ENCODE data around the gene PACS2.

PACS2 gene

DNA sequence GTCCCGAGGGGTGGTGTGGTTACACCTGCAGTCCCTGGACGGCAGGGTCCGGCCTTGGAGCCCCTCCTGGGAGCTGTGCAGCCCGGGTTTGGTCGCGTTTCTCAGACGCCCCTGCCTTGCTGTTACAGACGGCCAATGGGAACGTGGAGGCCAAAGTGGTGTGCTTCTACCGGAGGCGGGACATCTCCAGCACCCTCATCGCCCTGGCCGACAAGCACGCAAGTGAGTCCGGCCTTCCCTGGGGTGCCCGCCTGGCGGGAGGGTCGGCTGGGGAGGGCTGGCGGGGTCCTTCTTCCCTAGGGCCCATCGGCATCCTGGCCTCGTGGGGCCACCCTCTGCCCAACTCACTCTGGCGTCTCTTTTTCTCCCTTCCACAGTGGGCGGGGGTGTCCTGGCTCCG is 130.7 kb downstream of the PACS2 start:
- no peak for ATAC-seq

DNA sequence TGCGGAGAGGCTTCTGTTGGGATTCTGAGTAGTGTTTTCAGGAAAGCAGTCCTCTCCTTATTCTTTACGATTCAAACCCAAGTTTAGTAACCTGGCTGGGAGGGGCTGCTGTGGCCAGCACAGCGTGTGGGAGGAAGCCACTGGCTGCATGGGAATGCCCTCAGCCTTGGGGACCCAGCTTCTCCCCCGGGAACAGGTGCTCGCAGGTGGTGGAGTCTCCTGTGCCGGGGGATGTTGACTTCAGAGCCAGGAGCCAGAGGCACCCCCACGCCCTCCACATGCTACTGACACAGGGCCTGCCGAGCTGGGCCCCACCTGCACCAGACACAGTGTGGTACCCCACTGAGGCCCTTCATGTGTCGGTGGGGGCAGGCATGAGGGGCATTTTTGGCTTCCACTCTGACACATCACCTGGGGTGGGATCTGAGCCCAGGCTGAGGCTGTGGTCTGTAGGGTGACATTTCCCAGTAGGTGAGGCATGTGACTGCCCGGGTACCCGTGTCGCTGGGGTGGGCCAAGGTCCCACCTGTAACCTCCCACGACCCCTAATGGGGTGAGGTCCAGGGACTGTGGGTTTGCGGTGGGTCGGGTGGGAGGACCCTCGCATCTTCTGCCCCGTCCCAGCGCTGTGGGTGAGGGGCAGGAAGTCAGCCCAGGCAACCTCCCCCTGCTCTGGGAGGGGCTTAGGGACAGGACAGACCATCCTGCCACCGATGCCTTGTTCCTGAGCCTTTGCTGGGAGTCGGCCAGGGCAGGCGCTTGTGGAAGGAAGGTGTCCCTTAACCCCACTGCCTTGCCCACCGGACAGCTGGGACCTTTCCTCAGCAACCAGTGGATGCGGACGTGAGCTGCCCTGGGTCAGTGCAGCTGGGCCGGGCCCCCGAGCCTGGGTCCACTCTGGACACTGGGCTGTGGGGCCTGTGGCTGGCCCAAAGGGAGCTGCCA is 131.6 kb downstream of the PACS2 start:
- ATAC-seq: no peak
- DNase-seq: no peak

More for the DNA sequence above, 130.7 kb downstream of the PACS2 start:
- DNase-seq: no peak

DNA sequence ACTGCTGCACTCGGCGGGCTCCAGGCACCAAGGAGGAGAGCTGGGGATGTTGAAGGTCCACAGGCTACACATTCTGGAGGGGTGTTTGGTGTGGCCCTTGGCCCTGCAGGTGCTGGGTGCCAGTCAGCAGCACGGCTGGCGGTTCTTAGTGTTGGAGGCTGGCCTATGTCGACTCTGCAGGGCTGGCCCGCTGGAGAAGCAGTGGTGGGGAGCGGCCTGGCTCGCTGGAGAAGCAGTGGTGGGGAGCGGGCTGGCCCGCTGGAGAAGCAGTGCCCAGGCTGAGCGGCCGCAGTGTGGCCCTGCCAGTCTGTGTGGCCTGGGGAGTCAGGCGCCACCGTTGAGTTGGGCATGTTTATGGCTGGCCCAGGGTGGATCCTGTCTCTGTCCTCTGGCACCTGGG is 132.4 kb downstream of the PACS2 start:
- DNase-seq (no peak), ATAC-seq (no peak)

Measured in stimulated activated naive CD8-positive, alpha-beta T cell treated with anti-CD3 and anti-CD28 coated beads, Interleukin-15, Interleukin-2, amounts not matched to agents 100 U/mL and 50 U/mL, for 24 hours (primary cell).